Purkinje cell (primary cell): ENCODE measurements around the gene NKAPD1. TPM values are rescaled to one million over a fixed set of nuclear protein-coding genes. Genes with fewer than 3 reads are reported as not detected.

Source experiments
- polyA plus RNA-seq: library from polyadenylated mRNA; unstranded; fragments of >200 nt; fragmentation: Nextera tagmentation; gene quantifications from 2 replicates; pipeline ENCODE4 v1.2.1, GENCODE V29; 2014

NKAPD1 gene, protein sequence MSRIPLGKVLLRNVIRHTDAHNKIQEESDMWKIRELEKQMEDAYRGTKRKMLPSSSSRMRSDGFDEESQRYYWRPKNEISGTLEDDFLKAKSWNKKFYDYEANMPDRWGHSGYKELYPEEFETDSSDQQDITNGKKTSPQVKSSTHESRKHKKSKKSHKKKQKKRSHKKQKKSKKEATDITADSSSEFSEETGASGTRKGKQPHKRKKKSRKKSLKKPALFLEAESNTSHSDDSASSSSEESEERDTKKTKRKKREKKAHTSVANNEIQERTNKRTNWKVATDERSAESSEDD
- polyA plus RNA-seq: 25.6 and 41.2 TPM in 2 replicates

DNA sequence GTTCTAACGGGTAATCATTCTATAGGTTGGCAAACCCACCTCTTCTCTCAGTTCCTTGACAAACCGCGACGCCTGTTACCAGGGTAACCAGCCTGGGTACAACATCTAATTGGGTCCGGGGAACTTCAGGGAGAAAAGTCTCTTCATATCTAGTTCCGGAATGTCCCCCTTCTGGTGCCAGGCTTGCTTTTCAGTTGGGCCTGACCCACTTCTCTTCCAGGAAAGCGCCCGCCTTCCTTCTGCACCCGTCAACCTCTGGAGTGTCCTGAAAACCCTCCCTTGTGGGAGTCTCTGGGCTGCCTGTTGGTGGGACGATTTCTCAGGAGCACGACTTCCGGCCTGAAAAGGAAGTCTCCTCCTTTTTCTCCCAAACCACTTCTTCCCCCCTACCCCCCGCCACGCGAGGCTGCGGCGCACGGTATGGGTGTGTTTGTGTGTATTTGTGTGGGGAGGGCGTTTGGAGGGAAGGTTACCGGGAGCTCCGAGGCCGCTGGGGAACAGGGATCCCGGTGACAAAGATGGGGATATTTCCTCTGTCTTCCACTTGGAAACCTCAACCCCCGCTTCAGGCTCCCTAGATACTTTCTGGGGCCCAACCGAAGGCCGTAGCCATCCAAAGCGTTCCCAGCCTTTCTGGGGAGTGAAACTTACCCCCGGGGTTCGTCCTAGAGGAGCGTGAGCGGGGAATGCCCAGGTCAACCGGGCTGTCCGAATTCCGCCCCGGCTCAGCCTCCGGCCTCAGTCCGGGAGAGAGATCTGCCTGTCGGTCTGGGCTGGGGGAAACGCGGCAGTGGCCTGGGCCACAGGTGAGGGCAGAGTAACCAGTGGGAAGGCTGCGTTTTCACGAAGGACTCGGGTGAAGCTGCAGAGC, at the start of gene NKAPD1, which contains the start of gene PIH1D2:
Gene NKAPD1 (plus strand): TSS at position 359 of the 871 bp plus-strand sequence. CDS start 1,276 bp downstream, outside the sequence.
Gene PIH1D2 (minus strand): TSS at position 77 of the 871 bp plus-strand sequence. CDS start 843 bp downstream, outside the sequence.

DNA sequence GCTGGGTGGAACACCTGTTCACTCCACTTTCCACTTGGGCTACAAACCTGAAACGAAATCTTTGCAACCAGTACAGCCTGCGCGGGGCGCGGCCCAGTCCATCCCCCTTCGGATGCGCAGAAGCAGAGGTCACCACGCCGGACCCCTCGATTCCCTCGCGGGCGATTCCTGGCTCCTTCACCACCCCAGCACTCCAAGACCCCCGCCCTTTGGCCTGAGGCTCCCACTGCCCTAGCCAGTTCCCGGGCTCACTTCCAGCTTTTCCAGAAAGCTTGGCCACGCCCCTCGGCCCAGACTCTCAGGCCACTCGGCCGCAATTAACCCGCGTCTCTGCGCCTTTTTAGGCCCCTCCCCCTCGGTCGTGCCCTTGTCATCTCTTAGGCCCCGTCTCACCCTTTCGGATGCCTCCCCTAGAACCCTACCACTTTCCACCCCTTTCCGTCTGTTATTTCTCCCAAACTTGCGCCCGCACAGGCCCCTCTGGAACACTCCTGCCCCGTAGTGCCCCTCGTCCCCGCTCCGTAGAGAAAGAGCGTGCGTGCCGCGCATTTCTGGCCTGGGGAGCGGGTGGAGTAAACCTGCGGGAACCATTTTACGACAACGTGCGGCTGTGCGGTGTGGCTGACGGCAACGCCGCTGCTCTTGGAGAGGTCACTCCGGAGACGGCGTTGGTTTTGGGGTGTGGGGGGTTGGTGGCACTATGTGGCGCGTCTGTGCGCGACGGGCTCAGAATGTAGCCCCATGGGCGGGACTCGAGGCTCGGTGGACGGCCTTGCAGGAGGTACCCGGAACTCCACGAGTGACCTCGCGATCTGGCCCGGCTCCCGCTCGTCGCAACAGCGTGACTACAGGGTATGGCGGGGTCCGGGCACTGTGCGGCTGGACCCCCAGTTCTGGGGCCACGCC, 49.1 kb upstream of the NKAPD1 start, which contains the start of gene DLAT:
Gene DLAT (plus strand): TSS at position 636 of the 906 bp plus-strand sequence. CDS start 65 bp downstream, at position 701.

DNA sequence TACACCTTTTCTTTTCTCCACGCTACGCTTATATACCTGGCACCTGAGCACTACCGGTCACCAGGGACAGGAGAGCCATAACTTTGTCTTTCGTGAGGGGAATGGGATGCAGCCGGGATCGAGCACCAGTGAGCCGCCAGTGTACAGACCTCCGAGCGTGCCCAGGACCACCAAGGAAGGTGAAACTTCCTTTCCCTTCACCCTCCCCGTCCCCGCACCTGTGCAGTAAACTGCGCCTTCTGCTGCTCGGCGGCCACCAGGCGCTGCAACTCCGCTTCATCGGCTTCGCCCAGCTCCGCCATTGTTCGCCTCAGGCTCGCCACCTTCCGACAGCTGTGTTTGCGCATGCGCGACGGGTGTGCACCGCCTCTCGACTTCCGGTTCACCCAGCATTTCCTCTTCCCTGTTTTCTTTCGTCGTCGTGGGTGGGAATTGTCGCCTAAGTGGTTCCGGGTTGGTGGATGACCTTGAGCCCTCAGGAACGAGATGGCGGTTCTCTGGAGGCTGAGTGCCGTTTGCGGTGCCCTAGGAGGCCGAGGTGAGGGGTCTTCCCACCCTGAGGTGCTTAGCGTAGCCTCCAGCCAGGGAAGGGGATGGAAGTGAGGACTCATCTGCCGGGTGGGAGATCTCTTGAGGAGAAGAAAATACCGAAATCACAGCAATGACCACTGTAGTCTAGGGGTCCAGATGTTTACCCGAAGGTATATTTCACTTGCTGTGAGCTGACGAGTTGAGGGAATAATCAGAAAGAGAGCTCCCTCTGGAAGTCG, 12.5 kb downstream of the NKAPD1 start, which contains the start of the genes SDHD and TIMM8B:
Gene SDHD (plus strand): TSS at position 452 of the 770 bp plus-strand sequence. CDS start 35 bp downstream, at position 487.
Gene TIMM8B (minus strand): TSS at position 335 of the 770 bp plus-strand sequence. CDS start 33 bp downstream, at position 302.

Other genes with a start within 250 kb of the NKAPD1 start
- 26.4 and 30.2 TPM in 2 replicates for gene ALG9, start 202.7 kb upstream of the NKAPD1 start, polyA plus RNA-seq
- gene FDXACB1, start 195.1 kb upstream of the NKAPD1 start, polyA plus RNA-seq: 1.7 and 3.2 TPM in 2 replicates
- 211 and 275 TPM in 2 replicates for gene CFAP68, start 194.8 kb upstream of the NKAPD1 start, polyA plus RNA-seq
- 517 and 524 TPM in 2 replicates for gene CRYAB, start 162.5 kb upstream of the NKAPD1 start, polyA plus RNA-seq
- 22.1 TPM in 2 replicates for gene HSPB2, start 161.6 kb upstream of the NKAPD1 start, polyA plus RNA-seq
- gene C11orf52, start 155.4 kb upstream of the NKAPD1 start, polyA plus RNA-seq: 1.7 TPM in 1 of 2 replicates, not detected in the other
- 9.7 and 15.5 TPM in 2 replicates for gene DIXDC1, start 137.0 kb upstream of the NKAPD1 start, polyA plus RNA-seq
- 42.0 and 43.3 TPM in 2 replicates for gene DLAT, start 48.9 kb upstream of the NKAPD1 start, polyA plus RNA-seq
- 7.2 and 8.9 TPM in 2 replicates for gene PIH1D2, start 282 bp upstream of the NKAPD1 start, polyA plus RNA-seq
- 348 and 471 TPM in 2 replicates for gene TIMM8B, start 12.5 kb downstream of the NKAPD1 start, polyA plus RNA-seq
- 344 and 445 TPM in 2 replicates for gene SDHD, start 12.6 kb downstream of the NKAPD1 start, polyA plus RNA-seq
- gene IL18, start 89.8 kb downstream of the NKAPD1 start, polyA plus RNA-seq: not detected in 2 replicates
- gene TEX12, start 93.1 kb downstream of the NKAPD1 start, polyA plus RNA-seq: 0.77 and 2.5 TPM in 2 replicates
- 10.4 and 18.7 TPM in 2 replicates for gene BCO2, start 101.2 kb downstream of the NKAPD1 start, polyA plus RNA-seq
- gene PTS, start 152.1 kb downstream of the NKAPD1 start, polyA plus RNA-seq: 330 and 347 TPM in 2 replicates
- not detected in 2 replicates for gene PLET1, start 186.6 kb downstream of the NKAPD1 start, polyA plus RNA-seq